B cell (primary cell): ENCODE measurements around the gene CILP2.

Experiments
- CTCF ChIP-seq: fragments of 200-600 bp; IDR thresholded peaks from one replicate; pipeline ENCODE4 v1.8.0; 2022; ENCODE audit warnings: antibody characterized with exemption, mild to moderate bottlenecking
- EZH2 ChIP-seq: IDR thresholded peaks from 2 replicates; pipeline ENCODE4 v1.6.1; 2012; ENCODE audit warnings: borderline replicate concordance, low read depth, mild to moderate bottlenecking, moderate library complexity, low read length; ENCODE audit not compliant: insufficient read depth, poor library complexity, severe bottlenecking

- no peak for TF ChIP-seq CTCF
- TF ChIP-seq EZH2 = no peak
Measured at GRCh38 chr19:19525611-19526380, 12.3 kb upstream of the CILP2 start.
